ENCODE data around the gene SPACA4.

- TF ChIP-seq POLR2A (IDR thresholded peaks at IDR 0.05; ENCODE audit: low read depth, low read length) (no peak), POLR2AphosphoS5 (IDR thresholded peaks at IDR 0.05; ENCODE audit: low read depth, low read length) (no peak), TAF1 (IDR thresholded peaks at IDR 0.05; ENCODE audit: borderline replicate concordance, low read depth, low read length) (no peak)
Measured at GRCh38 chr19:48582168-48582567, 24.4 kb upstream of the SPACA4 start.

Data from GM12892 (cell line).